Measurements from ENCODE around the gene CCDC120.

- no peak for TF ChIP-seq CTCF (IDR thresholded peaks at IDR 0.05 in 4 of 5, conservative IDR thresholded peaks at IDR 0.05 in 1 of 5)
- no peak for TF ChIP-seq POLR2A (IDR thresholded peaks at IDR 0.05)
These were observed 57.9 kb downstream of the CCDC120 start for GRCh38 chrX:49116716-49117115.

Data from gastrocnemius medialis (tissue), 4 donors.